SH-SY5Y (cell line): Measurements from ENCODE around the gene DISC1.

Experiments
- GATA2 ChIP-seq: IDR thresholded peaks from 2 replicates; pipeline ENCODE4 v1.6.1; 2011; ENCODE audit warnings: mild to moderate bottlenecking, low read depth, low read length
- GATA3 ChIP-seq: IDR thresholded peaks from 2 replicates; pipeline ENCODE4 v1.6.1; 2011; ENCODE audit warnings: low read depth, mild to moderate bottlenecking, low read length, moderate library complexity

GRCh38 chr1:231857609-231858135 lies 231.1 kb downstream of the DISC1 start:
- TF ChIP-seq GATA2 (no peak), GATA3 (no peak)
